HG03520 (cell line): Measurements from ENCODE around the gene TMX2.
"Not testable (repeated sequence)": the region's sequence is repeated elsewhere in the genome, so short reads cannot be mapped to it uniquely, and the experiment has no call there.

Source experiments
- ATAC-seq: cut with Tn5 transposase; IDR thresholded peaks from one replicate; pipeline ENCODE4 v1.9.1; 2021; ENCODE audit warnings: mild to moderate bottlenecking, moderate library complexity; ENCODE audit not compliant: unreplicated experiment

TMX2 gene

DNA sequence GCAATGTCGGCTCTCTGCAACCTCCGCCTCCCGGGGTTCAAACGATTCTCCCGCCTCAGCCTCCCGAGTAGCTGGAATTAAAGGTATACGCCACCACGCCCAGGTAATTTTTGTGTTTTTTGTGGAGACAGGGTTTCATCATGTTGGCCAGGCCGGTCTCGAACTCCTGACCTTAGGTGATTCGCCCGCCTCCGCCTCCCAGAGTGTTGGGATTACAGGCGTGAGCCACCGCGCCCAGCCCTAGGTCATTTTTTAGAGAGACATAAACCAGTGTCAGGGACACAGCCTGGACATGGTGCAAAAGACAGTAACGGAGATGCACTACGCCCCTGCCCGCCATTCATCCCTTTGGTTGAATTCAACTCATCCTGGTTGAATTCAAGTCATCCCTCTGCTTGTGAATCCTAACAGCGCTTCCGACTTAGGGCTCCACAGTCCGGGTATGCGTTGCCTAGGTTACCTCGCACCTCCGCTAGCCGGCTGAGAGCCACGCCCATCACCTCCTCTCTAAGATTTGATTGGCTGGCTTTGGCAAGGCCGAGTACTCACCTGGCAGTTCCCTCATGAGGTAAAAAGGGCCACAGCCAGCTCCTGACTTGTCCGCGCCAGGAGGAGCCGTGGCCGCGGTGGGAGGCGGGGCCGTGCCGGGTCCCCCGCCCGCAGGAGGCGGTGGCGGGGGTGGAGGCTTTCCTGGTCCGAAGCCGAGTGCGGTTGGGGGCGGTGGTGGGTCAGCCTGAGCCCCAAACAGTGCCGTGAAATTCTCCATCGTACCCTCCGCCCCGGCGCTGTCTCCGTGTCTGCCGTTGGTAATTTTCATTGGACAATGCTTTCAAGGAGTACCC lies 758 bp upstream of the TMX2 start, which contains the start of gene MED19:
Gene MED19, minus strand, starts transcription at position 802 of the 842 bp plus-strand sequence. Its CDS starts 36 bp downstream, at position 766.
- peak; percentile 41 for ATAC-seq

DNA sequence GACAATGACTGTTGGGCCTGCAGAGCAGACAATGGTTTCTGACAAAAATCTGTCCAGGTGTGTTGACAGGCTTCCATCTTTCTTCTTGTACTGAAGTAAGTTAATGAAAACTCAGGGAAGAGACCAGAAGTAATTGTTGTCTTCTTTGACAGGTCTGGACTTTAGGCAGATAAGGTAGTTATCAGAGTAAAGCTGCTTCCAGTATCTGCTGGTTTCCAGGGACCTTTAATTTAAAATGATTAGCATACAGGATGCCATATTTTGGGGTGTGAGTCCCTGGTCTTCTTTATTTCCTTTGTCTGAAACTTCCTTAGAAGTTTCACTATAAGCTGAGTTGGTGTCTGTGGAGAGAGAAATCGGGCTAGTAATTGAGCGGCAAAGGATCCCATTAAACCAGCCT lies 1.4 kb downstream of the TMX2 start:
- ATAC-seq, result no peak

DNA sequence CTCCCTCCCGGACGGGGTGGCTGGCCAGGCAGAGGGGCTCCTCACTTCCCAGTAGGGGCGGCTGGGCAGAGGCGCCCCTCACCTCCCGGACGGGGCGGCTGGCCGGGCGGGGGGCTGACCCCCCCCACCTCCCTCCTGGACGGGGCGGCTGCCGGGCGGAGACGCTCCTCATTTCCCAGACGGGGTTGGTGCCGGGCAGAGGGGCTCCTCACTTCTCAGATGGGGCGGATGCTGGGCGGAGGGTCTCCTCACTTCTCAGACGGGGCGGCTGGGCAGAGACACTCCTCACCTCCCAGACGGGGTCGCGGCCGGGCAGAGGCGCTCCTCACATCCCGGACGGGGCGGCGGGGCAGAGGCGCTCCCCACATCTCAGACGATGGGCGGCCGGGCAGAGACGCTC lies 4.3 kb downstream of the TMX2 start:
- not testable (repeated sequence) for ATAC-seq

DNA sequence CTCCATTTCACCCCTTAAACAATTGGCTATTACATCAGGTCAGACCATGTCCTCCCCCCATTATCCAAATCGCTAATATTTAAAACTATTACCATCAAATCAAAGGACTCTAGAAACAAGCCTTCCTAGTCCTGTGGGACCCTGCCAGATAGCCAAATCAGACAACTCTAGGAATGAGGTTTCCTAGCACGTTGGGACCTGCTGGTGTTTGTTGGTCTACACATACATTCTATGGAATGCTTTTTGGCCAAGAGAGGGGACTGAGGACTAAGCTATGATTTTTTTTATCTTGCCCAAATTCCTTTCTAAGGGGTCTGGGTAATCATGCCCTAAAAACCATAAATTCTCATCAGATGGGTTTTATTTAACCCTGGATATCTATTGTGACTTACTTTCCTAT lies 14.8 kb downstream of the TMX2 start:
- no peak for ATAC-seq

DNA sequence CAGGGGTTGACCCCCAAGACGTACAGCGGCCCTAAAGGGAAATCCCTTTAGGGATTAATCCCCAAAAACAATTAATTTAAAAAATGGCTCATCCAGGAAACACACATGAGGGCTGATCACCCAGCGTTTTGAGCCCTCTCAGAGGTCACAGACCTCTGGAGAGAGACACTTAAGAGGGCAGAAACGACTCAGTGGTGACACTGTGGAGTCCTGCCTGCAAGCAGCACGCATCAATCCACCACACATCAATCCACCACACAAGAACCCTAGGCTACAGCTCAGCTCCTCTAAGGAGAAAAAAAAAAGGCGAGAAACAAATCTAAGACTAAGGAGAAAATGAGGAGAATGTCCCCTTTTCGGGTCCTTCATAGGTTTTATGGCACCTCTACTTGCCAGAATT lies 16.4 kb downstream of the TMX2 start:
- no peak for ATAC-seq

DNA sequence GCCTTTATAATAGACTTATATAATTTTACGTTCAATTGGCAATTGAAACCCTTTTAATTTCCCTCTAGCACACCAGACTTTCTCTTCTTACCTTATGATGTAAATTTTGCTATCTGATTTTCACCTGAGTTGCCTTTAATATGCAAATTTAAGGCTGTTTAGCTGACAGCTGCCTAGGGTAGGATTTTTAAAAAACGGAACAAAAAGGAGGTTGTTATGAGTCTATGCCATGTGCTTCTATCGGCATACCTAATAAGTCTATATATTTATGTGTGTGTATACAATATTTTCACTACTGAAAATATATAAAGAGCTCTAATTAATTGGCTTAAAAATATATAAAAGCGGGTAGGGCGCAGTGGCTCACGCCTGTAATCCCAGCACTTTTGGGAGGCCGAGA lies 17.1 kb downstream of the TMX2 start:
- no peak for ATAC-seq

DNA sequence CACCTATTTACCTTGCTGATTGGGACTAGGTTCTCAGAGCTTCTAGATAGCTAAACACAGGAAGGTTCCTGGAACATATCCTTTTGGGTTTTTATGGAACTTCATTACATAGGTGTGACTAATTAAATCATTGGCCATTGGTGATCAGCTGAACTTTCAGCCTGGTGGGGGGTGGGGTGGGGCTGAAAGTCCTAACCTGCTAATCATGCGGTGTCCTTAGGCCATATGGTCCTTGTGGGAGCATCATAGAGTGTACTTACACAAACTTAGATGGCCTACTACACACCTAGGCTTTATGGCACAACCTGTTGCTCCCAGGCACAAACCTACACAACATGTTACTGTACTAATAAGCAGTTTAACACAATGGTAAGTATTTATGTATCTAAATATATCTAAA lies 20.3 kb downstream of the TMX2 start:
- no peak for ATAC-seq

DNA sequence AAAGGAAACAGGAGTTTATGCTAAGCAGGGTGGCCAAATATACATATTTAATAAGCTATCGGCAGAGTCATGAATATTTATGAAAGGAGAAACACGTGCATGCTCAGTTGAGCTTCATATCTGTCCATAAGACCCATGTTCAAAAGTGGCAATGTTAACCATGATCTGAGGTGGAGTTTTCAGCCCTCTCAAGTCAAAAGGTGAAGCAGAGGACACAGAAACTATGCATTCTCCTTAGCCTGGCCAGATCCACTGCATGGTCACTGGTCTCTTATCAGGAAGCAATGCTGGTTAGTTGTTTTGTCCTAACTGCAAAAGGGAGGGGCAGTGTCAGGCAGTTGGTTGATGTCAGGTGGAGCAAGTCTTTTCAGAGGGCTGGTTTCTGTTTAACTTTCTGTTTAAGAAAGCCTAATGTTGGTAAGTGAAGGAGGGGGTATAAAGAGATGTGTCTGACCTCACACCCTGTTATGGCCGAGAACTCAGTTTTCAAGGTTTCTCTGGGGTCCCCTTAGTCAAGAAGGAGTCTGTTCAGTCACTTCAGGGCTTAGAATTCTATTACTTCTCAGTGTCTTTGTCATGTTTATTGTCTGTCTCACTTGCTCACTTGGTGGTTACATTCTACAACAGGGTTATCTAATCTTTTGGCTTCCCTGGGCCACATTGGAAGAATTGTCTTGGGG lies 23.4 kb downstream of the TMX2 start:
- no peak for ATAC-seq

DNA sequence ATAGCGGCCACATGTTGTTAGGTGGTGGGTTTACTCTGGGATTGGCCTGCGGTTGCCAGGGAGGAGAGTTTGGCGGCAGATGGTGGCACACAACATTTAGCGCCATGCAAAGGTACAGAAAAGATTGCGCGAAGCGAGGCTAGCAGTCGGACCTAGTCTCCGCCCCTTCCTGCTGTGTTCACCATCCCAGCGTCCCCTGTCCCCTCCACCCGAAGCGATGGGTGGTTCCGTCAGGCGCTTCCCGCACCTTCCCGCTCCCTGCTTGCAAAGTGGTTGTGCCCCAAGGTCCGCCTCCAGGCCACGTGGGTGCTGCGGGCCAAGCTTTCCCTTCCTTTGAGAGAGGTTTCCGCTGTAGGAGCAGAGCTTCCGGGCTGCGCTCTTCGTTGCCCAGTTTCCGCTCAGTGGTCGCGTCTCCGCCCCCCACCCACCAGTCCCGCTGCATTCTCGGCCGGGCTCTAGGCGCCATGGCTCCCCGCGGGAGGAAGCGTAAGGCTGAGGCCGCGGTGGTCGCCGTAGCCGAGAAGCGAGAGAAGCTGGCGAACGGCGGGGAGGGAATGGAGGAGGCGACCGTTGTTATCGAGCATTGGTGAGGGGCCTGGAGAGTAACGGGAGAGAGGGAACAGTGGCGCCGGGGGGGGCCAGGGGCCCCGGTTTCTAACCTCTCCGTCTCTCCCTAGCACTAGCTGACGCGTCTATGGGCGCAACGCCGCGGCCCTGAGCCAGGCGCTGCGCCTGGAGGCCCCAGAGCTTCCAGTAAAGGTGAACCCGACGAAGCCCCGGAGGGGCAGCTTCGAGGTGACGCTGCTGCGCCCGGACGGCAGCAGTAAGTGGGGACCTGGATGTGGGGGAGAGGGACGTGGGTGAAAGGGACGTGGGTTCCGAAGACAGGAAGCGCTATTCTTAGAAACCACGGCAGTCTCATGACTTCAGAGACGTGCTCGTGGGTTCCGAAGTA lies 29.0 kb downstream of the TMX2 start, which contains the start of gene SELENOH:
Gene SELENOH, plus strand, starts transcription at position 360 of the 955 bp plus-strand sequence. Its CDS starts 105 bp downstream, at position 465.
- peak; percentile 86 for ATAC-seq

DNA sequence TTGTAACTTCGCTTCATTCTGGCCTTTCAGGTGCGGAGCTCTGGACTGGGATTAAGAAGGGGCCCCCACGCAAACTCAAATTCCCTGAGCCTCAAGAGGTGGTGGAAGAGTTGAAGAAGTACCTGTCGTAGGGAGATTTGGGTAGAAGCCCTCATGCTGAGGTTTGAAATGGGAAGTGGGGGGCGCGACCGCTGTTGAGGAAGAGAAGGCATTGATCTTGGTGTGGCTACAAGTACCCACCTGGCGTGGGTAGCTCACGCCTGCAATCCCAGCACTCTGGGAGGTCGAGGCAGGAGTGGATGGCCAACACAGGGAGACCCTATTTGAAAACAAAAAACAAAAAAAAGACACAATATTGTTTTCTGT lies 29.7 kb downstream of the TMX2 start:
- ATAC-seq, result no peak

DNA sequence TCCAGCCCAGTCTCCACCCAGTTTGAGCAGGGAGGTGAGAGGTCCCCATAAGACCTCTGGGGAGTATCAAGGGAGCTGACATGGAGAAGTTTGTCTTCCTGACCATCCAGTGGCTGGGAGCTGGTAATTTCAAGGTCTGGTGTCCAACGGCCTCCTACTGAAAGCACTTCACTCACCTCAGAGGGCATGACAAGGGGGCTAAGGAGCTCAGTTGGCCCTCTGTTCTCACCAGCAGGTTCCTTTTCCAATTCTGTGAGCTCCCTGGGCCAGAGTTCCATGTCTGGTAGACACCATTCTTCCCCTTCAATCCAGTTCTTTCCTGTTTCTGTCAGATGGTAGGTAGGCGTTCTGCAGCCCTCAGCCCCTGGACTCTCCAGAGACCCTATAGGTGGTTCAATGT lies 32.0 kb downstream of the TMX2 start:
- no peak for ATAC-seq

DNA sequence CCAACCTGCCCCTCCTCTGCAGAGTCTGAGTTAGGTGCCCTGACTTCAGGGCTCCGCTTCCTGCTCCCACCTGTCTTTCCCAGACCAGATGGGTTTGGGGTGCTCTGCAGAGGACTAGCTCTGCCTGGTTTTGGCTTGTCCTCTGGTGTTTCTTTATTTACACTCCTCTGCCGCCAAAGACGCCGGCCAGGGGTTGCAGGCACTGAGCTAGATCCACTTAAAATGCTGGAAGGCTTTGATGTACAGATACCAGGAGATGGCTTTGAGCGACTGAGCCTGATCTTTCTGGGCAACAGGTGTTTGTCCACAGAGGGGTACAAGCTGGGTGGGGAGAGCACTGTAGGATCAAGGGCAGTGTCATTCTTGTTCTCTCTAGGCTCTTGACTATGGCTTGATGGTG lies 32.8 kb downstream of the TMX2 start:
- no peak for ATAC-seq

DNA sequence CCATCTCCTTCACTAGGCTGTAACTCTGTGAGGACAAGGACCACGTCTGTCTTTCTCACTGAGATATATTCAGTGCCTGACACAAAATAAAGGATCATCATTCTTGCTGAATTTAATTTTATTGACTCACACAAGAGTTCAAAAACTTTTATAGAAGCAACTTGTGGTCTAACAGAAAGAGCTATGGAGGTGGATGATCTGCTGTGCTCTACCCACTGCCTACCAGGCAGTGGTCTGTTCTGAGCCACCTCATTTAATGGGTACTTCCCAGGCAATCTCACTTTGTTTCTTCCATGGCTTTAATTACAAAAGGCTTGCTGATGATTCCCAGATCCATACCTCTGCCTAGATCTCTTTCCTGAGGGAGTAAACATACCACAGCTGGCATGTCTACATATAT lies 34.5 kb downstream of the TMX2 start:
- ATAC-seq, result no peak

DNA sequence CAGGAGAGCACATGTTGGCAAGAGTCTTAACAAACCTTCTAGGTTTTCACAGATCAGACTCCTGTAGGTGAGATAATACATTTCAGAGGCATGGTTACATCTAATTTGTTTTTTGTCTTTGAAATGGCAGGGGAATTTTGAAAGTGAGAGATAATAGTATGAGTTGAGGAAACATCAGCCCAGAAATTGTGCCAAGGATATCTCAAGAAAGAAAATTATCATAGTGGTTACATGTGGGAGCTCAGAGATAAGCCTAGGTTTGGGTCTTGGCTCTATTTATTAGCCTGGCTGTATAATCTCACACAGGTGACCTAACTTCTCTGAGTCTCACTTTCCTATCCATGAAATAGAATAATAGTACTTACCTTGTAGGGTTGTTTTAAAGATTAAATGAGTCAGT lies 38.8 kb downstream of the TMX2 start:
- ATAC-seq, result no peak

DNA sequence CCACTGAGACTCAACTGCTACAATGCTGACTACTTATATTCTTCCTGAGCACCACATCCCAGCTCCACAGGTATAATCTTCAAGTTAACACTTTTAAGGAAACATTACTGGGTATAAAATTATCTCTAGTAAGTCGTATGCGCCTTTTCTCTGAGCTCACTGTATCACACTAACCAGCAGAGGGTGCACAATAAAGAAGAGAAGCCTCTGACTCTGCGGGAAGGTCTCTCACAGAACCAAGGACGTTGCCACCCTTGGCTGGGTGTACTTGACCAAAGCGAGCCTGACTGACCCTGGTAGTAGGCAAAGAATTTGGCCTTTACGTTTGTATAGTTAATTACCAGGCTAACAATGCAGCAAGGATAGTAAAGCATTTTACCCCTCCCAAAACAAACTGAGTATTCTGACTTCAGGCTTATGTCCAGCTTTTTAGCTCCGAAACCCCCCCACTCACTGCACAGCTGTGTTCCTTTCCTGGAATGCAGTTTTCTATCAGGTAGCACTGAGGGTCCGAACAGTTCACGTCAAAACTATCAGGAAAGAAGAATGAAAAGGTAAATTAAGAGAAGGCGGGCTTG lies 39.4 kb downstream of the TMX2 start, which contains the start of gene BTBD18:
Gene BTBD18, minus strand, starts transcription at position 144 of the 578 bp plus-strand sequence. CDS start 631 bp downstream, outside the sequence.
- peak; percentile 66 for ATAC-seq

DNA sequence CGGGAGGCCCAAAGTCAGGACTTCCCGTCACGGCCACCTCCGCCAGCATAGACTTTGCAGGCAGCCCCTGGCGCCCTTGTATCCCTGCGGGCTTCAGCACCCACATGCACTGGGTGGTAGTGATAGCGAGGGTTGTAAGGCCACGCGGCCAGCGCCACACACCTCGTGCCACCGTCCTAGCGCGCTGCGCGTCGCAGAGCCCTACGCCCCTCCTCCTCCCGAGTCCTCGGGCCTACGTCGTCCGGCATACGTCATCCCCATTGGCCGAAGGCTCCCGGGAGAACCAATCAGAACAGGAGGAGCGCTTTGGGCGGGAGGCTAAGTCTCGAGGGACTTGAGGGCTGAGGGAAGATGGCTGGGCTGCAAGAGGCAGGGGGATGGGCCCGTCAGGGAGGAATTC lies 40.6 kb downstream of the TMX2 start:
- no peak for ATAC-seq

DNA sequence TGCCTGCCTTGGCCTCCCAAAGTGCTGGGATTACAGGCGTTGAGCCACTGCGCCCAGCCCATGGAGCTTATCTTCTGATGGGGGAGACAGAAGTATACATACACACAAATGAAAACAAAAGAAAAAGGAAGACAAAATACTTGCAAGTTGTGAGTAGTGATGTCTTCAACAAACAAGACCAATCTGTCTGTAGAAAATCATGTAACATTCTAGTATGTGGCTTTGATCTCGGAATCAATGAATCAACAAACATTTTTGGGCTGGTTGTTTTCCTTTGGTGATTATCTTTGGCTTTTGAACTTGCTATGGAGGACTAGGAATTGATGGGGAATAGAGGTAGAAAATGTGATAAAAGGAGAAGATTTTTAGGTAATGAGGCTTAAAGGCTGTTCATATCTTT lies 45.8 kb downstream of the TMX2 start:
- no peak for ATAC-seq

DNA sequence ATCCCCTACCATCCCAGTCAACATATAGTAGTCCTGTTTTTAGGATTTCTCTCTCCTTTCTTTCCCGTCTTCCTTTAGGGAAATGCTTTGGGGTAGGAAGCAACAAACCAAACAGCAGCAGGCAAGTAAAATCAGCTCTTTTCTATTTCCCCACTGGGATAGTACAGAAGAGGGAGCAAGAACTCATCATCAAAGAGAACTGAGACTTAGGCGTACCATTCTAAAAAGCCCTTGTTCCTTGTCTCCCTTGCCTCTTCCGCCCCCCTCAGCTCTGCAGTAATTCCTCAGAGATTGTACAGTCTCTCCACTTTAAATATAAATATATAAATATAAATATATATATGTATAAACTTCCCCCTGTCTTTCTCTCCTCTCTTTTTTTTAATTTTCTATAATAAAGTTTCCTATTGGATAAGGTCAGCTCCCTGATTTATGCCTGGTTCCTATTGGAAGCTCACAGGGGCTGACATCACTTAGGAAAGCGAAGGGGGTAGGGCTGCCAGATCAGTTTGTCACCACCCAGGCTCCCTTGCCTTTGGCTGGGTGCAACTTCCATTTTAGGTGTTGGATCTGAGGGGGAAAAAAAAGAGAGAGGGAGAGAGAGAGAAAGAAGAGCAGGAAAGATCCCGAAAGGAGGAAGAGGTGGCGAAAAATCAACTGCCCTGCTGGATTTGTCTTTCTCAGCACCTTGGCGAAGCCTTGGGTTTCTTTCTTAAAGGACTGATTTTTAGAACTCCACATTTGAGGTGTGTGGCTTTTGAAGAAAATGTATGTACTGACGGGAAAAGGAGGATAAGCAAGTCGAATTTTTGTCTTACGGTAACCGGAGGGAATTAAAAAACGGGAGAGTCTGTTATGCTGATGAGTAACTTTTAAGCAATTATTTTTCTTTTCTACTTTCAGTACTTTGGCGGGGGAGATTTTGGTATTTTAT lies 49.2 kb downstream of the TMX2 start, which contains the start of gene CTNND1:
Gene CTNND1, plus strand, starts transcription at position 502 of the 934 bp plus-strand sequence. CDS start 29,677 bp downstream, outside the sequence.
- peak; percentile 96 for ATAC-seq

DNA sequence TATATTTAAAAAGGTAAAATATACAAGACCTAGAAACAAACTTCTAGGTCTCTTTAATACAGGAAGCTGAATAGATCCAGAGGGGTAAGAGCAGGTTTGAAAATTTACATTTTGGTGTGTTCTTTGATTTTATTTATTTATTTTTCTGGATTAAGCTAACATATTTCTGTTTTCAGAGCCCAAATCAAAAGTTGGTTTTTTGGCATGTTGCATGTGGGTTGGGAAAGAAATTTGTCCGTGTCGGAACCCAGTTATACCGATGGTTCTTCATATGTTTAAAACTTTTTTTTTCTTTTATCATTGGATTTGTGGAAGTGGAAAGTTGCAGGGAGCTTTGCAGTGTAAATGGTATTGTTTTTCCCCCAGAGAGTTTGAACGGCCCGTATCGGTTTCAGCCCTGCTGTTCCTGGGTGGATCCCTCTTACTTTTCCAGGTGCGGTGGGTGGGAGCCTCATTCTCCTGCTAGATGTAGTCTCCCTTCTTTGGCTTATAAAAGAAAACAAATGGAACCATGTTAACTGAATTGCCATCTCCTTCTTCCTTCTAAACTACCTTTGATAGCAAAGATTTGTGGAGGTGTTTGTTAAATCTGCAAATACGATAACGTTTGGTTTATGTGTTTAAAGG lies 50.0 kb downstream of the TMX2 start:
- no peak for ATAC-seq
